GM23338 (cell line): ENCODE data around the gene HOXD9.

ENCODE experiments used
- CREB1 ChIP-seq: fragments of 250-450 bp; sonication (Bioruptor Pico); IDR thresholded peaks from 2 replicates; pipeline ENCODE4 v1.5.0; 2020; ENCODE audit warnings: low read depth, mild to moderate bottlenecking, moderate library complexity
- EZH2 ChIP-seq: fragments of 200-600 bp; sonication (generic); IDR thresholded peaks from one replicate; pipeline ENCODE4 v1.8.0; 2017; ENCODE audit warnings: antibody characterized with exemption, mild to moderate bottlenecking, low read depth; ENCODE audit not compliant: unreplicated experiment
- EZH2phosphoT487 ChIP-seq: fragments of 200-600 bp; sonication (generic); IDR thresholded peaks from one replicate; pipeline ENCODE4 v1.8.1; 2018; ENCODE audit warnings: antibody characterized with exemption; ENCODE audit not compliant: unreplicated experiment
- POLR2AphosphoS5 ChIP-seq: IDR thresholded peaks from 2 replicates; pipeline ENCODE4 v1.6.1; 2016; ENCODE audit warnings: antibody characterized with exemption, low read depth
- ZNF331 ChIP-seq: fragments of 250-450 bp; sonication (Bioruptor Pico); IDR thresholded peaks from 2 replicates; pipeline ENCODE4 v1.5.0; 2020; ENCODE audit warnings: low read depth, mild to moderate bottlenecking, moderate library complexity
- TF ChIP-seq, protein P1 (sequence below), 2 experiments: fragments of 200-600 bp in 1 of 2; sonication (generic) in 1 of 2; conservative IDR thresholded peaks; 2 replicates each; pipeline versions ENCODE4 v1.5.1 to v1.6.1; 2016 to 2017; ENCODE audit warnings: antibody characterized with exemption in 2 of 2, low read depth in 2 of 2, mild to moderate bottlenecking in 2 of 2, moderate library complexity in 1 of 2
- TF ChIP-seq, protein P2 (sequence below): IDR thresholded peaks from 2 replicates; pipeline ENCODE4 v1.6.1; 2016; ENCODE audit warnings: antibody characterized with exemption
- TF ChIP-seq, protein P3 (sequence below): IDR thresholded peaks from one replicate; pipeline ENCODE4 v1.6.1; 2018; ENCODE audit warnings: antibody characterized with exemption; ENCODE audit not compliant: unreplicated experiment

DNA sequence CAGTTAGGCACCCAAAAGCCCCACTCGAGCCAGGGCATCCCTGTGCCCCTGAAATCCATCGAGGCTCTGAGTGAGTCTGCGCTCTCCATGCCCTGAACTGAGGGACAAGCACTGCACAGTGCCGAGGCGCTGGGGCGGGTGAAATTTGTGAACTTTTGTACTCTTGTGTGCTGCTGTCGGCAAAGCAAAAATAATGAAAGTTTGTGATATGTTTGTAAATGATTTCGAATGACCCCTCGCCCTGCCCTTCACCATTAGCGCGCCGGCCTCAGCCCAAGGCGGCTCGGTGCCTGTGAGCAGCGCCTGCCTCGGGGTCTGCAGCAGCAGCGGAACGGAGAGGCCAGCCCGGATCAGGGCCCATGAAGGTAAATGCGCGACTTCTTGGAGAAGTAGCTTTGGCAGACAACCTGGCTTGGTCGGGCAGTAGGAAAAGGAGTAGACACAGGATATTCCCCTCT lies 27.0 kb downstream of the HOXD9 start:
- TF ChIP-seq CREB1 (CRISPR knock-in tag): no peak
- peak; percentile 95 for TF ChIP-seq EZH2phosphoT487
- TF ChIP-seq, protein P1, sequence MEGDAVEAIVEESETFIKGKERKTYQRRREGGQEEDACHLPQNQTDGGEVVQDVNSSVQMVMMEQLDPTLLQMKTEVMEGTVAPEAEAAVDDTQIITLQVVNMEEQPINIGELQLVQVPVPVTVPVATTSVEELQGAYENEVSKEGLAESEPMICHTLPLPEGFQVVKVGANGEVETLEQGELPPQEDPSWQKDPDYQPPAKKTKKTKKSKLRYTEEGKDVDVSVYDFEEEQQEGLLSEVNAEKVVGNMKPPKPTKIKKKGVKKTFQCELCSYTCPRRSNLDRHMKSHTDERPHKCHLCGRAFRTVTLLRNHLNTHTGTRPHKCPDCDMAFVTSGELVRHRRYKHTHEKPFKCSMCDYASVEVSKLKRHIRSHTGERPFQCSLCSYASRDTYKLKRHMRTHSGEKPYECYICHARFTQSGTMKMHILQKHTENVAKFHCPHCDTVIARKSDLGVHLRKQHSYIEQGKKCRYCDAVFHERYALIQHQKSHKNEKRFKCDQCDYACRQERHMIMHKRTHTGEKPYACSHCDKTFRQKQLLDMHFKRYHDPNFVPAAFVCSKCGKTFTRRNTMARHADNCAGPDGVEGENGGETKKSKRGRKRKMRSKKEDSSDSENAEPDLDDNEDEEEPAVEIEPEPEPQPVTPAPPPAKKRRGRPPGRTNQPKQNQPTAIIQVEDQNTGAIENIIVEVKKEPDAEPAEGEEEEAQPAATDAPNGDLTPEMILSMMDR (conservative IDR thresholded peaks at IDR 0.05; ENCODE audit: low read depth in 2 of 2): no peak
- peak; percentile 93 for TF ChIP-seq EZH2
- TF ChIP-seq, protein P2, sequence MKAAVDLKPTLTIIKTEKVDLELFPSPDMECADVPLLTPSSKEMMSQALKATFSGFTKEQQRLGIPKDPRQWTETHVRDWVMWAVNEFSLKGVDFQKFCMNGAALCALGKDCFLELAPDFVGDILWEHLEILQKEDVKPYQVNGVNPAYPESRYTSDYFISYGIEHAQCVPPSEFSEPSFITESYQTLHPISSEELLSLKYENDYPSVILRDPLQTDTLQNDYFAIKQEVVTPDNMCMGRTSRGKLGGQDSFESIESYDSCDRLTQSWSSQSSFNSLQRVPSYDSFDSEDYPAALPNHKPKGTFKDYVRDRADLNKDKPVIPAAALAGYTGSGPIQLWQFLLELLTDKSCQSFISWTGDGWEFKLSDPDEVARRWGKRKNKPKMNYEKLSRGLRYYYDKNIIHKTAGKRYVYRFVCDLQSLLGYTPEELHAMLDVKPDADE: no peak
- TF ChIP-seq POLR2AphosphoS5: no peak
- TF ChIP-seq ZNF331: no peak
- TF ChIP-seq, protein P3, sequence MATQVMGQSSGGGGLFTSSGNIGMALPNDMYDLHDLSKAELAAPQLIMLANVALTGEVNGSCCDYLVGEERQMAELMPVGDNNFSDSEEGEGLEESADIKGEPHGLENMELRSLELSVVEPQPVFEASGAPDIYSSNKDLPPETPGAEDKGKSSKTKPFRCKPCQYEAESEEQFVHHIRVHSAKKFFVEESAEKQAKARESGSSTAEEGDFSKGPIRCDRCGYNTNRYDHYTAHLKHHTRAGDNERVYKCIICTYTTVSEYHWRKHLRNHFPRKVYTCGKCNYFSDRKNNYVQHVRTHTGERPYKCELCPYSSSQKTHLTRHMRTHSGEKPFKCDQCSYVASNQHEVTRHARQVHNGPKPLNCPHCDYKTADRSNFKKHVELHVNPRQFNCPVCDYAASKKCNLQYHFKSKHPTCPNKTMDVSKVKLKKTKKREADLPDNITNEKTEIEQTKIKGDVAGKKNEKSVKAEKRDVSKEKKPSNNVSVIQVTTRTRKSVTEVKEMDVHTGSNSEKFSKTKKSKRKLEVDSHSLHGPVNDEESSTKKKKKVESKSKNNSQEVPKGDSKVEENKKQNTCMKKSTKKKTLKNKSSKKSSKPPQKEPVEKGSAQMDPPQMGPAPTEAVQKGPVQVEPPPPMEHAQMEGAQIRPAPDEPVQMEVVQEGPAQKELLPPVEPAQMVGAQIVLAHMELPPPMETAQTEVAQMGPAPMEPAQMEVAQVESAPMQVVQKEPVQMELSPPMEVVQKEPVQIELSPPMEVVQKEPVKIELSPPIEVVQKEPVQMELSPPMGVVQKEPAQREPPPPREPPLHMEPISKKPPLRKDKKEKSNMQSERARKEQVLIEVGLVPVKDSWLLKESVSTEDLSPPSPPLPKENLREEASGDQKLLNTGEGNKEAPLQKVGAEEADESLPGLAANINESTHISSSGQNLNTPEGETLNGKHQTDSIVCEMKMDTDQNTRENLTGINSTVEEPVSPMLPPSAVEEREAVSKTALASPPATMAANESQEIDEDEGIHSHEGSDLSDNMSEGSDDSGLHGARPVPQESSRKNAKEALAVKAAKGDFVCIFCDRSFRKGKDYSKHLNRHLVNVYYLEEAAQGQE: no peak
